LNCAP (cell line): ENCODE results near the gene GJB1.

Experiments
- TF ChIP-seq, protein P1 (sequence below): fragments of 450-650 bp; IDR thresholded peaks from 2 replicates; pipeline ENCODE4 v1.5.1; 2017; ENCODE audit warnings: mild to moderate bottlenecking

Gene GJB1

DNA sequence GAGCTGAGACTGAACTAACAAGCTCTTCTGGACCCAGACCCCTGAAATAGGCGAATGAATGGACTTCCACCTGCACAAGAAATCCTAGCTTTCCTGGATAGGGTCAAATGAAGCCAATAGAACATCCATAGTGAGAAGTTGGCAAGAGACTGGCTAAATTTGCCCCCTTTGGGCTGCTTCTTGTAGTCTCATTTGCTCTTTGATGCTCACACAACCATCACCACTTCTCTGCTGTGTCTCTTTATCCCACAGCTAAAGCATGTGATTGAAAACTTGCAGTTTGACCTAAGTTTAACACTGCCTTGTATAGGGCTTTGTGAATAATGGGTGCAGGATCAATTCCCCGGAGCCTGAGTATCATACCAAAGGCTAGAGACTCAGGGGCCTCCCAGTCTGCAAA is 40.2 kb upstream of the GJB1 start:
- TF ChIP-seq, protein P1, sequence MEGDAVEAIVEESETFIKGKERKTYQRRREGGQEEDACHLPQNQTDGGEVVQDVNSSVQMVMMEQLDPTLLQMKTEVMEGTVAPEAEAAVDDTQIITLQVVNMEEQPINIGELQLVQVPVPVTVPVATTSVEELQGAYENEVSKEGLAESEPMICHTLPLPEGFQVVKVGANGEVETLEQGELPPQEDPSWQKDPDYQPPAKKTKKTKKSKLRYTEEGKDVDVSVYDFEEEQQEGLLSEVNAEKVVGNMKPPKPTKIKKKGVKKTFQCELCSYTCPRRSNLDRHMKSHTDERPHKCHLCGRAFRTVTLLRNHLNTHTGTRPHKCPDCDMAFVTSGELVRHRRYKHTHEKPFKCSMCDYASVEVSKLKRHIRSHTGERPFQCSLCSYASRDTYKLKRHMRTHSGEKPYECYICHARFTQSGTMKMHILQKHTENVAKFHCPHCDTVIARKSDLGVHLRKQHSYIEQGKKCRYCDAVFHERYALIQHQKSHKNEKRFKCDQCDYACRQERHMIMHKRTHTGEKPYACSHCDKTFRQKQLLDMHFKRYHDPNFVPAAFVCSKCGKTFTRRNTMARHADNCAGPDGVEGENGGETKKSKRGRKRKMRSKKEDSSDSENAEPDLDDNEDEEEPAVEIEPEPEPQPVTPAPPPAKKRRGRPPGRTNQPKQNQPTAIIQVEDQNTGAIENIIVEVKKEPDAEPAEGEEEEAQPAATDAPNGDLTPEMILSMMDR, result no peak

DNA sequence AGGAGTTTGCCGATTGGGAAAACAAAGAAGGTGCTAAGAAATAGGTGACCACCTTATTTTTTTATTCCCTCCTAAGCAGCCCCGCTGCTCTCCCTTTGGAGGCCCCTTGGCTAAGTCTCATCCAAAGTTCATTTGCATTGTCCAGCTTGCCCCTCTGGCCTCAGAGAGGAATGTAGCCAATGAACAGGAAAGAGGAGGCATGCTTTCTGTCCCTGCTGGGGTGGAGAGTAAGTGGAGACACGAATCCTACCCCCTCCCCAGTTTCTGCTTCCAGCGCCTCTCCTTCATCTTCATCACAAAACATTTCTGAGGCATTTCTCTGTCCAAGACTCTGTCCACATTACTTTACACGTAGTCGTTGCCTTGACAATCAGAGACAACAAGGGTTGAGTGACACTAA is 39.7 kb upstream of the GJB1 start:
- TF ChIP-seq, protein P1, result no peak

DNA sequence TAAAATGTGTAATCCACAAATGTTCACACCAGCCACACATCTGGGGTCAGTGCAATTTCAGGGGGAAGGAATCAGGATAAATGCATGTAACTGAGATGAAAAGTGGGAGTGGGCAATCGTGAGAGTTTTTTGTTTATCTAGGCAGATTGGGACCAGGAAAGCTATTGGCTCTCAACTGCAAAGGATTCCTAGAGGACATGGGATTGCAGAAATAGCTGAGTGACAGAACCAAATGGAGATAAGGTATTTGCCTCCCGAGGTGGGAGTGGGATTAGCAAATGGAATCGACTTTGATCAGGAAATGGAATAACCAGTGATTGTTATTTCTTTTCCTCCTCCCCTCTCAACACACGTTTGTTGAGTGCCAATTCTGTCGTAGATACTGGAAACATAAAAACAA is 38.9 kb upstream of the GJB1 start:
- TF ChIP-seq, protein P1, result no peak

DNA sequence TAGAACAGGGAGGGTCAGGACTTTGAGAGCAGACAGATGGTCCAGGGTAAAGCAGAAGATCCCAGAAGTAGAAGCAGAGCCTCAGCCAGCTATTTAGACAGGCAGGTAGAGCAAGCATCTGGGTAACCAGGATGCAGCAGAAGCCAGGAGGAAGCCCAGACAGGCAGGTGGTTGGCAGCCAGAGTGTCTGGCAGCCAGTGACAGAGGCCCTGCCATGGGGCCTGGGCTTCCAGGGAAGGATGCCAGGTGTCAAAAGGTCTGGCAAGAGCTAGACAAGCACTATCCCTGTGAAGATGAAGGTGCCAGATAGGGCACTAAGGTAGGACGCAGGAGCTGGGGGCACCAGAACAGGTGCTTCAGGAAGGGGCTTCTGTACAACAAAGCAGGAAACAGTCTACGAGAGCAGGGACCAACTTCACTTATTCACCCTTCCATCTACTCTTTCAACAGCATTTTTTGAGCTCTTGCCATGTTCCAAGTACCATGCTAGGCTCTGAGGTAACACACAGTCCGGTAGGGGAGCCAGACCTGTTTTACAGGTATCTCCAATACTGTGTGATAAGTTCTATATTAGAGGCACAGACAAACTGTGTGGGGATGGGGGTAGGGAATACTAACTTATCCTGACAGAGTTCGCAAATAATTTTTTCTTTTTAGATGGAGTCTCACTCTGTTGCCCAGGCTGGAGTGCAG is 38.1 kb upstream of the GJB1 start:
- TF ChIP-seq, protein P1, result no peak

DNA sequence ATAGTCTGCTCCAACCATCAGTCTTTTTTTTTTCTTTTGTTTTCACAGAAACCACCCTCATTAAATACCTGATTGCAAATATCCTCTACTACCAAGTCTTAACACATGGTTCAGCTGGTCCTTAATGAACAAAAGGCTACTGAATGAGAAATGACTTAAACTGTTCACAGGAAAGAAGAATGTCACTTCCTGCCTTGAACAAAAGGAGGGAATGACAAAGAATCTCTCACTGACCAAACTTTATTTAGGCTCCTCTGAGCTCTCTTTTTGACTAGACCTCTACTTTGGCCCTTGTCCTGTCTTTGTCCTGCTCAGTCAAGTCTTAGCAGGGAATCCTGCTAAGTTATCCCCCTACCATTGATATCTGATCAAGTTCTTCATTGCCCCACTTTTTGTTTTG is 31.8 kb upstream of the GJB1 start:
- TF ChIP-seq, protein P1, result no peak

DNA sequence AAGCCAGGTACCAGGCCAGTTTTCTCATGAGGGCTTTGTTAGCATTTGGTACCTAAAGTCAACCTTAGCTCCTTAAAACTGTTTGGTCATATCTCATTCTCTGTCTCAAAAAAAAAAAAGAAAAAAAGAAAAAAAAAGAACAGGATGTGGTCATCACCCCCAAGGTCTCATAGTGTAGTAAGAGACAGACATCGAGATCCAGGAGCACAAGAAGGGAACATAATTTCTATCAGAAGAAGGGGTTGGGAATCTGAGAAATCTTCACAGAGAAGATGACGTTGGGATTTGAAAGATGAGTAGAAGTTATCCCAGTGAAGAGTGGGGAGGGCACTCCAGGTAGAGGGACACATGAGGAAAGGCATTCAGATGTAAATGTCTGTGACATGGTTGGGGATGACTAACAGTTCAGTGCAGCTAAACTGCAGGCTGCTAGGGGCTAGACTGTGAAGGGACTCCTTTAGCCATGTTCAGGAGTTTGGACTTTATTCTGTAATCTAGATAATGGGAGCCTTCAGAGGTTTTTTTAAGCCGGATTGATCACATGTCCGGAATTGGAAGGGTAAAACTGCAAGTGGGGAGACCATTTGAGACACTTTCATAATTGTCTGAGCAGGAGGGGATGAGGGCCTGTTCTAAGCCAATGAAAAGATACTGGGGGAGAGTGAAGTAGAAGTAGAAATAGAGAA is 26.9 kb upstream of the GJB1 start:
- TF ChIP-seq, protein P1, result no peak

DNA sequence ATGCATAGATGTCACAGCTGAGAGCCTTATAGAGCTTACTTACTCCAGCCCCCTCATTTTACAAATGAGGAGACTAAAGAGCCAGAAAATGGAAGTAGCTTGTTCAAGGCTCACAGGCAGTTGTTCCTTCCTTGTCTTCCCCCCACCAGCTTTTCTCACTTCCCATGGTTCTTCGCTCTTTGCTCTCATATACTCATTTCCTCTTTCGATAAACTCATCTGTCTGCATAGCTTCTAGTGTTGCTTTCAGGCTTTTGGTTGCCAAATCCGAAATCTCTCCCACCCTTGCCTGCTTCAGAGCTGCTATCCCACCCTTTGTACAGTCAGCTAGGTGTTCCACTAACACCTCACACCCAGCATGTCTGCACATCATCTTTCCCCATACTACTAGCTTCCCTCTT is 25.0 kb upstream of the GJB1 start:
- TF ChIP-seq, protein P1, result no peak
